ENCODE measurements around the gene PROM1.

GRCh38 chr4:15964159-15964558, 119.7 kb downstream of the PROM1 start:
- TF ChIP-seq CTCF (IDR thresholded peaks at IDR 0.05) (no peak), POLR2A (IDR thresholded peaks at IDR 0.05) (no peak), EP300 (IDR thresholded peaks at IDR 0.05) (no peak)
